GM19467 (cell line): ENCODE data around the gene ARFGAP1.
"Not testable (repeated sequence)": the region's sequence is repeated elsewhere in the genome, so short reads cannot be mapped to it uniquely, and the experiment has no call there.

ENCODE experiments used
- ATAC-seq: cut with Tn5 transposase; IDR thresholded peaks from one replicate; pipeline ENCODE4 v1.9.1; 2021; ENCODE audit warnings: mild to moderate bottlenecking, moderate library complexity; ENCODE audit not compliant: unreplicated experiment

ARFGAP1 gene

DNA sequence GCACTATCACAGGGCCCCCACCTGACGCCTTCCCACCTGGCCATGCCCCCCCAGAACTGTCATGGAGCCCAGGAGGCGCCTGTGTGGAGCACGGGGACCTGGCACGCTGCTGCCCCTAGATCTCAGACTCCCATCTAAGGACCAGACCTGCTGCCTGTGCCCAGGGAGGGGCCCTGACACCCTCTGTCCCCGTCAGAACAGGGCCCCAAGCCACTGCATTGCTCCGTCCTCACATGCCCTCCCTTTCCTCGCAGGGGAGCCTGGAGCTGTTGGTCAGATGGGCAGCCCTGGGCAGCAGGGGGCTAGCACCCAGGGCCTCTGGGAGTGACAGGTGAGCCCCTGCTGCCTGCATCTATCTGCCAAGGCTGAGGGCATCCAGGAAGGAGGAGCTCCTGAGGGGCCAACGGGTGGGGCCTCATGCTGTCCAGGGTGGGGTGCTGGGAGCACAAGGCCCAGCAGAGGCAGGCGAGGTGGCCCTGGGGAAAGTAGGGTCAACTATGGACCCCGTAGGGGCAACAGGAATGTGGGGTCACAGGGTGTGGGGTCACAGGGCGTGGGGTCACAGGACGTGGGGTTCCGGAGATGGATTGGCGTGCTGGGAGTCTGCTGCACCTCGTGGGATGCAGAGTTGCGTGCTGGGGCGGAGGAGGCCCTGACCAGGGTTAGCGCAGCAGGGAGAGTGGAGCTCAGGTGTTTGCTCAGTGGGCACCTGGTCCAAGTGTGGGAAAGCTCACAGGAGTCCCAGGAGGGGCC, 56.9 kb downstream of the ARFGAP1 start:
- no peak for ATAC-seq

DNA sequence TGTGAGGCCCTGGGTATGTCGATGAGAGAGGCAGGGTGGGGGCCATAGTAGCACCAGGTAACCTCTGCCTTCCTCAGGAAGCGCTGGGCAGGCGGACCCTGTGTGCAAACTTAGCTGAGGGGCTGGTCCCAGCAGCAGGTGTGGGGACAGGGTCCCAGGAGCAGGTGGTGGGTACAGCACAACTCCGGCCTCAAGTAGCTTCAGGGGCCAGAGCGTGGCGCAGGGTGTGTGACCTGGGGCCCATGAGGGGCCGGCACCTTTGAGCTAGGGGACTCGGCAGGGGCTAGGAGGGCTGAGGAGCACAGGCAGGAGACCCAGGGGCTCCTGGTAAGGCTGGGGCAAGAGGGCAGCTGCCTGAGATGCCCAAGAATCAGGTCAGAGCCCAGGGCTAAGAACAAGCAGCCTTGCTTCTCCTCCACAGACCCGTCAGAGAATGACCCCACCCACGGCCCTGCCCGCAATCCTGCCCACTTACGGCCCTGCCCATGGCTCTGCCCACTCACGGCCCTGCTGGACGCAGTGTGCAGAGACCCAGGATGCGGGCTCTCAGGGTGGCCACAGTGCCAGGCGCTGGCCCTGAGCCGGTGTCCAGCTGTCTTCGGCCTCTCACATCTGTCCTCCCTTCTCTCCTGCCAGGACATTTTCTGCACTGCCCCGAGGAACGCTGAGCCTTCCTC, 57.6 kb downstream of the ARFGAP1 start:
- ATAC-seq = no peak

DNA sequence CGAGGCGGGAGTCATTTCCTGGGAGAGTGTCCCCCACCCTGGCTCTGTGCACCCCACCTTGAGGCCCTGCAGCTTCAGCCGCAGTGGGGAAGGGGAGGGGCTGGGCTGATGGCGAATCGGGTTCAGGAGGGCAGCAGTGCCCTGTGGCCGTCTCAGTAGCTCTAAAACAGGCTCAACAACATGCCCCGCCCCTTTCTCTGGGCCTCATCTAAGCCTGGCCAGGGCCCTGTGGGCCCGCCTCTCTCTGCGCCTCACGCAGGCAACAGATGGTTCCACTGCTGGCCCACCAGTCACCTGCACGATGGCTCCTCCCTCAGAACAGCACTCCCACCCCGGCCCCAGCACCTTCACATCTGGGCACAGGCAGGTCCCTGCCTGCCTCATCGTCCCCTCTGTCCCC, 58.3 kb downstream of the ARFGAP1 start:
- ATAC-seq = no peak

GRCh38 chr20:63331741-63332400, 59.3 kb downstream of the ARFGAP1 start:
- no peak for ATAC-seq

- ATAC-seq = no peak
Observed at GRCh38 chr20:63332488-63333240, 60.1 kb downstream of the ARFGAP1 start.

- ATAC-seq = no peak
Observed at GRCh38 chr20:63333241-63333836, 60.7 kb downstream of the ARFGAP1 start.

DNA sequence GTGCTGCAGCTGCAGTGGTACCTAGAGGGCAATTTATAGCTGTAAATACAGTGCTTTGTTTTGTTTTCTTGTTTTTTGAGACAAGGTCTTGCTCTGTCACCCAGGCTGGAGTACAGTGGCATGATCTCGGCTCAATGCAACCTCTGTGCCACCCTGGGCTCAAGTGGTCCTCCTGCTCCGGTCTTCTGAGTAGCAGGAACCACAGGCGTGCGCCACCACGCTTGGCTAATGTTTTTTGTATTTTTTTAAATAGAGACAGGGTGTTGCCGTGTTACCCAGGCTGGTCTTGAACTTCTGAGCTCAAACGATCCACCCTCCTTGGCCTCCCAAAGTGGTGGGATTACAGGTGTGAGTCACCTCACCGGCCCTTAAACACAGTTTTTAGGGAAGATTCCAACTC, 61.7 kb downstream of the ARFGAP1 start:
- ATAC-seq = no peak

DNA sequence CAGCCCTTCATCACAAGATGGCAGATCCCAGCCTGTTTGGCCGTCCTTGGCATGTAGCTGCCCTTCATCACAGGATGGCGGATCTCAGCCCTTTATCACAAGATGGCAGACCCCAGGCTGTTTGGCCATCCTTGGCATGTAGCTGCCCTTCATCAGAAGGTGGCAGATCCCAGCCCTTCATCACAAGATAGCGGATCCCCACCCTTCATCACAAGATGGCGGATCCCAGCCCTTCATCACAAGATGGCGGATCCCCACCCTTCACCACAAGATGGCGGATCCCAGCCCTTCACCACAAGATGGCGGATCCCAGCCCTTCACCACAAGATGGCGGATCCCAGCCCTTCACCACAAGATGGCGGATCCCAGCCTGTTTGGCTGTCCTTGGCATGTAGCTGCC, 62.4 kb downstream of the ARFGAP1 start:
- not testable (repeated sequence) for ATAC-seq

DNA sequence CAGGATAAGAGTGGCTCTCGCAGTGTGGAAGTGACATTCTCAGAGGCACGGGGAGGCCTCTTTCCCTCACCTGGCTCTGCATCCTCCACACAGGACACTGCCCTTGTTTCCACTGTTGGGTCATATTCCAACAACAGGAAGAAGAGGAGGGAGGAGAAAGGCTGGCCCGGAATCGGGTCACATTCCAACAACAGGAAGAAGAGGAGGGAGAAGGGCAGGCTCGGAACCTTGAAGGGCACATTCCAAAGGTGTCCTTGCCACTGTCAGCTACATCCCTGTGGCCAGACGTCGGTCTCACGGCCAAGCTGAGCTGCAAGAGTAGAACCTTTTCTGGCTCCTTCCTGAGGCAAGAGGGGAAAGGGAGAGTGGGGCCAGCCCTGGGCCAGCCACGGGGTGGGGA, 63.1 kb downstream of the ARFGAP1 start:
- no peak for ATAC-seq

DNA sequence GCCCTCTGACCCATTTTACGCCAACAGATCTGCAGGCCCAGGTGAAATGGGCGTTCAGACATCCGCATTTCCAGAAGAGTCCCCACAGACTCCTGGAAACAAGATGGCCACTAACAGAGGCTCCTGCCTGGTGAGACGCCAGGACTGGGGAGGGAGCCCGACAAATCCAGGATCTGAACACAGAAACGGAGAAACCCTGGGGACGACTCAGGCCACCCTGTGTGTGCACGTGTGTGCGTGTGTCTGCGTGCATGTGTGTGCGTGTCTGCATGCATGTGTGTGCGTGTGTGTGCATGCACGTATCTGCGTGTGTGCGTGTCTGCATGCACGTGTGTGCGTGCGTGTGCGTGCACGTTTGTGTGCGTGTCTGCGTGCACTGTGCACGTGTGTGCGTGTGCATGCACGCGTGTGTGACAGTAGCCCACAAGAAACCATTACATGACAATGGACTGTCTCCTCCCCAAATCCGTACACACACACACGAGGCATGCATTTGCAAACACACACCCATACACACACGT, 63.7 kb downstream of the ARFGAP1 start:
- ATAC-seq = no peak

DNA sequence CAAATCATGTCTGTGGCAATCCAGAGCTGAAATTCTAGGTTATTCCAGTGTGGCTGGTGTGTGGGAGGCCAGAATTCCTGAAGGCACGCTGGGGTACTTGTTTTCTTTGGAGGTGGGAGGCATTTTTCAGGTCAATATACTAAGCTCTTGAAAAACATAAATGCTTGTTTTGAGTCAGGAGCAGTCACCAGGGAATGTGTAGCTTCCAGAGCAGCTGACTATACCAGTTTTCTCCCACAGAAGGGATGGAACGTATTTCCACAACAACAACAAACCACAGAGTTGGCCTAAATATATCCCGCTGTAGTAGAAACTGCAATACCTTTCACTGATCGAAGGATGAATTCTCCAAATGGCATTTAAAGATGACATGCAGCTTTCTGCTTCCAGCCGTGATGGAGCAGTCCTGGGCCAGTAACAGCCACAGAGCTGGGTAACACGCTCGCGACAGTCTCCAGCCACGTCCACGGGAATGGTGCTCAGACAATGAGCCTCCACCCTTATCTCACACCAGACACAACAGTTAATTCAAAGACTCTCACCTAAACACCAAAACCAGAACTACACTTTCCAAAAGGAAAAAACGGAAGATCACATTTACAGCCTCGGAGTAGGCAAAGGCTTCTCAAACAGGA, 65.3 kb downstream of the ARFGAP1 start:
- ATAC-seq = no peak
